ENCODE data around the gene SMIM45.

Gene SMIM45

DNA sequence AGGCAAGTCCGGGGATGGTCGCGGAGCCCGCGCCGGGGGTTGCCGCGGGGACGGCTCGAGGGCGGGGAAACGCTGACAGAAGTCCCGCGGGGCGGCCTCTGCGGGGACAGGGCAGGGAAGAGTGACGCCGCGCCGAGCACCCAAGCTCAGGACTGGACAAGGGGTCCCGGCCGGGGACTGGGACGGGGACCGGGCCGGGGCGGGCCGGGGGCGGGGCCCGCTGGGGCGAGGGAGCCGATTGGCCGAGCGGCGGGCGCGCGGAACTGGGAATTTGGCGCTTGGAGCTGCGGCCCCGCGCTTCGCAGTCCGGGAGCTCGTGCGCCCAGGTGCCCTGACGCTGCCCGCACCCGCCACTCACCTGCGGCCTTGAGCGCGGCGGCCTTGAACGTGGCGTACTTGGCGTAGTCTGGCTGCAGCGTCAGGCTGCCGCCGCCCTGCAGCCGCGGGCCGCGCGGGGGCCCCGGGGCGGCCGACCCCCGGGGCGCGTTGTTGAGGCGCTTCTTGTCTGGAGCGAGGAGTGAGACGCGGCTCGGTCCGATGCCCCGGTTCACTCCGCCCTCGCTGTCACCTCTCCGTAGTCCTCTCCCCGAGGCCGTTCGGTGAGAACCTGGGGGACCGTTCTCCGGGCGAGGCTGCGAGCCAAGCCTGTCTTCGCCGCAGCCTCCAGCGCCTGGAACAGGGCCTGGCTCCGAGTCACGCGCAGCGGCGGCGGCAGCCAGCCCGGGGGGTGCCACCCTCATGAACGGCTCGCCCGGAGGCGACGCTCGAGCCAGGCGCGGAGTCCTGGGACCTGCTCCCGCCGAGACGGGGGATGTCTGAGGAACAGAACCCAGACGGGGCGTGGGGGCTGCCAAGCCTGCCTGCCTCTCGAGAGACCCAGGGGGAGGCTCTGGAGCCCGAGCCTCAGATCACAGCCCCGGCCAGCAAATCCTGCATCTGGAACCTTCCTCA is 41.6 kb upstream of the SMIM45 start:
- Histone ChIP-seq H3K27ac (no peak overlapping the region), H3K4me3 (ENCODE audit: low read depth, low read length) (no peak overlapping the region)

DNA sequence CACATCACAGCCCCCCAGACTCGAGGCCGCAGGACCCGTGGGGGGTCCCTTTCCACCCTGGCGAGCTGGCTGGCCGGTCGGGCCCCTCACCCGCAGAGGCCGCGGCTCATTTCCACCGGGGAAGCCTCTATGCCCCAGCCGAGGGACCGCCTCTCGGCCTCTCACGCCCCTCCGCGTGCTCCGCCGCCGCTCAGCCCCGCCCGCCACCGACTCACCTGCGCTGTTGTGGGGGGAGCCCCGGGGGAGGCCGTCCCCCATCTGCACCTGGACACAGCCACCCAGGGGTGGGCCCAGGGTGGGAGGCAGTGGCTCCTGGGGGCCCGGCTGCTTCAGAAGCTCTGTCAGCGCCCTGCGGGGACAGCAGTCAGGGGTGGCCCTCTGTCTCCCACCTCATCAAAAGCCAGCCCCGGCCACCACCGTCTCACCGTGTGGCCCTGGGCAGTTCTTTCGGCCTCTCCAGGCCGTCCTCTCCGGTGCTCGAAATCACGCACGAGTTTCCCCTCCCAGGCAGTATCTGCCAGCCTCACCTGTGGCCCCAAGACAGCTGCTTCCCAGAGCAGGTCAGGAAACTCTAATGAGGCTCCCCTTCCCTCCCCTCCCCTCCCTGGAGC is 40.8 kb upstream of the SMIM45 start:
- H3K4me2 ChIP-seq (ENCODE audit: low read length), result no peak overlapping the region
- no peak overlapping the region for H3K4me3 ChIP-seq (ENCODE audit: low read depth, low read length)
- H3K27me3 ChIP-seq (ENCODE audit: control insufficient read depth, insufficient read depth, low read length), result peaks cover 4% of the 10 kb centered on the region
- H3K79me2 ChIP-seq, result no peaks in the 10 kb centered on the region
- H3K36me3 ChIP-seq (ENCODE audit: control insufficient read depth, insufficient read depth, low read length), result no peaks in the 10 kb centered on the region
- TF ChIP-seq, protein P1, sequence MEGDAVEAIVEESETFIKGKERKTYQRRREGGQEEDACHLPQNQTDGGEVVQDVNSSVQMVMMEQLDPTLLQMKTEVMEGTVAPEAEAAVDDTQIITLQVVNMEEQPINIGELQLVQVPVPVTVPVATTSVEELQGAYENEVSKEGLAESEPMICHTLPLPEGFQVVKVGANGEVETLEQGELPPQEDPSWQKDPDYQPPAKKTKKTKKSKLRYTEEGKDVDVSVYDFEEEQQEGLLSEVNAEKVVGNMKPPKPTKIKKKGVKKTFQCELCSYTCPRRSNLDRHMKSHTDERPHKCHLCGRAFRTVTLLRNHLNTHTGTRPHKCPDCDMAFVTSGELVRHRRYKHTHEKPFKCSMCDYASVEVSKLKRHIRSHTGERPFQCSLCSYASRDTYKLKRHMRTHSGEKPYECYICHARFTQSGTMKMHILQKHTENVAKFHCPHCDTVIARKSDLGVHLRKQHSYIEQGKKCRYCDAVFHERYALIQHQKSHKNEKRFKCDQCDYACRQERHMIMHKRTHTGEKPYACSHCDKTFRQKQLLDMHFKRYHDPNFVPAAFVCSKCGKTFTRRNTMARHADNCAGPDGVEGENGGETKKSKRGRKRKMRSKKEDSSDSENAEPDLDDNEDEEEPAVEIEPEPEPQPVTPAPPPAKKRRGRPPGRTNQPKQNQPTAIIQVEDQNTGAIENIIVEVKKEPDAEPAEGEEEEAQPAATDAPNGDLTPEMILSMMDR (IDR thresholded peaks at IDR 0.05), result no peak
- no peaks in the 10 kb centered on the region for H3K9me3 ChIP-seq (ENCODE audit: control insufficient read depth, low read length)
- H3K9ac ChIP-seq, result no peak overlapping the region
- peaks cover 2% of the 10 kb centered on the region for H3K4me1 ChIP-seq
- no peak overlapping the region for H2AFZ ChIP-seq
- H3K27ac ChIP-seq, result no peak overlapping the region

More for the DNA sequence above, 41.6 kb upstream of the SMIM45 start:
- peaks cover 2% of the 10 kb centered on the region for H3K4me1 ChIP-seq
- no peaks in the 10 kb centered on the region for H3K9me3 ChIP-seq (ENCODE audit: control insufficient read depth, low read length)
- H2AFZ ChIP-seq, result no peak overlapping the region
- H3K4me2 ChIP-seq (ENCODE audit: low read length), result peak overlapping the region; percentile 40
- no peak overlapping the region for H3K9ac ChIP-seq
- TF ChIP-seq, protein P1 (IDR thresholded peaks at IDR 0.05), result no peak
- no peaks in the 10 kb centered on the region for H3K36me3 ChIP-seq (ENCODE audit: control insufficient read depth, insufficient read depth, low read length)
- H3K79me2 ChIP-seq, result no peaks in the 10 kb centered on the region
- H3K27me3 ChIP-seq (ENCODE audit: control insufficient read depth, insufficient read depth, low read length), result peaks cover 3% of the 10 kb centered on the region

GRCh38 chr22:41912338-41913039 is 39.5 kb upstream of the SMIM45 start:
- Histone ChIP-seq H3K79me2 (no peaks in the 10 kb centered on the region), H3K4me3 (ENCODE audit: low read depth, low read length) (no peak overlapping the region), H2AFZ (no peak overlapping the region), H3K36me3 (ENCODE audit: control insufficient read depth, insufficient read depth, low read length) (no peaks in the 10 kb centered on the region), H3K9ac (no peak overlapping the region), H3K9me3 (ENCODE audit: control insufficient read depth, low read length) (no peaks in the 10 kb centered on the region), H3K4me1 (peaks cover 2% of the 10 kb centered on the region), H3K27ac (no peak overlapping the region), H3K4me2 (ENCODE audit: low read length) (no peak overlapping the region), H3K27me3 (ENCODE audit: control insufficient read depth, insufficient read depth, low read length) (peaks cover 4% of the 10 kb centered on the region)
- TF ChIP-seq, protein P1 (IDR thresholded peaks at IDR 0.05), result no peak

GRCh38 chr22:41913040-41913719 is 38.8 kb upstream of the SMIM45 start:
- Histone ChIP-seq H3K9me3 (ENCODE audit: control insufficient read depth, low read length) (no peaks in the 10 kb centered on the region), H3K79me2 (no peaks in the 10 kb centered on the region), H3K9ac (no peak overlapping the region), H3K4me2 (ENCODE audit: low read length) (no peak overlapping the region), H3K27ac (no peak overlapping the region), H3K36me3 (ENCODE audit: control insufficient read depth, insufficient read depth, low read length) (no peaks in the 10 kb centered on the region), H3K4me3 (ENCODE audit: low read depth, low read length) (no peak overlapping the region), H3K4me1 (peaks cover 2% of the 10 kb centered on the region), H3K27me3 (ENCODE audit: control insufficient read depth, insufficient read depth, low read length) (peaks cover 4% of the 10 kb centered on the region), H2AFZ (no peak overlapping the region)
- TF ChIP-seq, protein P1 (IDR thresholded peaks at IDR 0.05), result no peak

All from parathyroid adenoma (tissue), 2 donors.